Left ventricle myocardium inferior (tissue), 1 donor: ENCODE results near the gene TBCK. TPM values are rescaled to one million over a fixed set of nuclear protein-coding genes. Genes with fewer than 3 reads are reported as not detected.
"Not testable (repeated sequence)": the region's sequence is repeated elsewhere in the genome, so short reads cannot be mapped to it uniquely, and the experiment has no call there.

ENCODE experiments used
- DNase-seq: peaks from one replicate; pipeline ENCODE4 v3.0.0-alpha.2; 2020
- H3K27ac ChIP-seq: fragments of 200-600 bp; replicated peaks from 2 replicates; pipeline ENCODE4 v1.8.0; 2021
- H3K27me3 ChIP-seq: fragments of 200-600 bp; 2 replicates; pipeline ENCODE4 v1.8.0; 2021; ENCODE audit warnings: low read depth
- H3K36me3 ChIP-seq: fragments of 200-600 bp; 2 replicates; pipeline ENCODE4 v1.8.0; 2021
- H3K4me1 ChIP-seq: fragments of 200-600 bp; 2 replicates; pipeline ENCODE4 v1.8.0; 2021
- H3K4me3 ChIP-seq: fragments of 200-600 bp; 2 replicates; pipeline ENCODE4 v1.8.0; 2021; ENCODE audit warnings: mild to moderate bottlenecking, moderate library complexity
- H3K9me3 ChIP-seq: fragments of 200-600 bp; replicated peaks from 2 replicates; pipeline ENCODE4 v1.8.0; 2021
- intact Hi-C: fragments of 100-400 bp; cut with micrococcal nuclease; formaldehyde crosslinking; loops from one replicate; pipeline ENCODE4 v1.11.0; 2022
- total RNA-seq: library from RNA; stranded (reverse); fragmentation: NEBNext Ultra II Directional; extraction: Animal tissue kit (Norgen Biotek cat#: 25700); gene quantifications from one replicate; pipeline ENCODE4 v1.2.1, GENCODE V29; 2021
- TF ChIP-seq, protein P1 (sequence below): fragments of 200-600 bp; IDR thresholded peaks from 2 replicates; pipeline ENCODE4 v1.8.0; 2021; ENCODE audit warnings: antibody characterized with exemption, mild to moderate bottlenecking, borderline replicate concordance
- donor health status: DM: no; HTN: yes; CAD: no; lungs with severe emphysema.

The TBCK gene
- total RNA-seq, 1 donor from 2014 or later: 20.3 TPM

DNA sequence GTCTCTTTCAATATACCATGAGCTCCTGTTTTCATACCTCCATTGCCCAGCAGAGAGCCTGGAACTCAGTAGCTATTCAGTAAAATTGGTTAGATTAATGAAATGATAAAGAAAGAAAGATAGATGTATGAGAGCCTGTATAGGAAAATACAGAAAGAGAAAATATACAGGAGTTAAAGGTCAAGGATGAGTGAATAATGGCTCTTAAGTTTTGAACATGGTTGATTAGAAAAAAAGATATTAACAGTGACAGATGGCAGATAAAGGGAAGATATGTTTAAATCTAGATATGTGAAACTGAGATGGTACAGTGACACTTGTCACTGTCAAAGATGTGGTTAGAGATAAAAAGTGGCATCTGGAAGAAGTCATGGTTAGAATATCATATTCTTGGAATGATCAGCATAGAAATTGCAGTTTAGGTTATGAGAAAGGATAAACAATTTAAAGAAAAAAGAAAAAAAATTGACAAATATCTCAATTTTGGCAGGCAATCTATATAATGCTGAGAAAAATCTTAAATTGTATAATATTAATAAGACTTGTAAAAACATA is 179.2 kb downstream of the TBCK start:
- intact Hi-C loops: no loop called here
- TF ChIP-seq, protein P1, sequence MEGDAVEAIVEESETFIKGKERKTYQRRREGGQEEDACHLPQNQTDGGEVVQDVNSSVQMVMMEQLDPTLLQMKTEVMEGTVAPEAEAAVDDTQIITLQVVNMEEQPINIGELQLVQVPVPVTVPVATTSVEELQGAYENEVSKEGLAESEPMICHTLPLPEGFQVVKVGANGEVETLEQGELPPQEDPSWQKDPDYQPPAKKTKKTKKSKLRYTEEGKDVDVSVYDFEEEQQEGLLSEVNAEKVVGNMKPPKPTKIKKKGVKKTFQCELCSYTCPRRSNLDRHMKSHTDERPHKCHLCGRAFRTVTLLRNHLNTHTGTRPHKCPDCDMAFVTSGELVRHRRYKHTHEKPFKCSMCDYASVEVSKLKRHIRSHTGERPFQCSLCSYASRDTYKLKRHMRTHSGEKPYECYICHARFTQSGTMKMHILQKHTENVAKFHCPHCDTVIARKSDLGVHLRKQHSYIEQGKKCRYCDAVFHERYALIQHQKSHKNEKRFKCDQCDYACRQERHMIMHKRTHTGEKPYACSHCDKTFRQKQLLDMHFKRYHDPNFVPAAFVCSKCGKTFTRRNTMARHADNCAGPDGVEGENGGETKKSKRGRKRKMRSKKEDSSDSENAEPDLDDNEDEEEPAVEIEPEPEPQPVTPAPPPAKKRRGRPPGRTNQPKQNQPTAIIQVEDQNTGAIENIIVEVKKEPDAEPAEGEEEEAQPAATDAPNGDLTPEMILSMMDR: no peak
- Histone ChIP-seq H3K9me3 (peaks cover 9% of the 10 kb centered on the region), H3K36me3 (peaks cover 27% of the 10 kb centered on the region), H3K4me3 (no peak overlapping the region), H3K27ac (no peak overlapping the region), H3K4me1 (no peaks in the 10 kb centered on the region), H3K27me3 (no peaks in the 10 kb centered on the region)
- DNase-seq: no peak

- H3K9me3 ChIP-seq: peaks cover 12% of the 10 kb centered on the region
- intact Hi-C loops: no loop called here
- no peaks in the 10 kb centered on the region for H3K4me1 ChIP-seq
- no peak for DNase-seq
- peaks cover 32% of the 10 kb centered on the region for H3K36me3 ChIP-seq
- no peaks in the 10 kb centered on the region for H3K27me3 ChIP-seq
- H3K27ac ChIP-seq: no peak overlapping the region
- TF ChIP-seq, protein P1: no peak
- no peak overlapping the region for H3K4me3 ChIP-seq
Measured at GRCh38 chr4:106132045-106132444, 184.0 kb downstream of the TBCK start.

- Histone ChIP-seq H3K4me1 (no peaks in the 10 kb centered on the region), H3K36me3 (no peaks in the 10 kb centered on the region), H3K9me3 (no peaks in the 10 kb centered on the region), H3K27ac (no peak overlapping the region), H3K4me3 (no peak overlapping the region), H3K27me3 (no peaks in the 10 kb centered on the region)
- no peak for DNase-seq
- TF ChIP-seq, protein P1: no peak
- intact Hi-C loops: no loop called here
Measured at GRCh38 chr4:106126062-106126461, 189.9 kb downstream of the TBCK start.

- intact Hi-C loops, H3K27ac ChIP-seq, H3K27me3 ChIP-seq, H3K9me3 ChIP-seq, H3K4me3 ChIP-seq, DNase-seq, H3K4me1 ChIP-seq: not testable (repeated sequence)
- peaks cover 16% of the 10 kb centered on the region for H3K36me3 ChIP-seq
Measured at GRCh38 chr4:106119949-106120555, 196.0 kb downstream of the TBCK start.

GRCh38 chr4:106116025-106116424 is 200.0 kb downstream of the TBCK start:
- no peaks in the 10 kb centered on the region for H3K4me1 ChIP-seq
- peaks cover 26% of the 10 kb centered on the region for H3K9me3 ChIP-seq
- TF ChIP-seq, protein P1: no peak
- intact Hi-C loops: no loop called here
- H3K4me3 ChIP-seq: no peak overlapping the region
- peaks cover 56% of the 10 kb centered on the region for H3K36me3 ChIP-seq
- no peak for DNase-seq
- no peaks in the 10 kb centered on the region for H3K27me3 ChIP-seq
- H3K27ac ChIP-seq: no peak overlapping the region

- TF ChIP-seq, protein P1: no peak
- Histone ChIP-seq H3K36me3 (peaks cover 73% of the 10 kb centered on the region), H3K4me1 (no peaks in the 10 kb centered on the region), H3K9me3 (peaks cover 43% of the 10 kb centered on the region), H3K27ac (no peak overlapping the region), H3K4me3 (no peak overlapping the region), H3K27me3 (no peaks in the 10 kb centered on the region)
- no peak for DNase-seq
- intact Hi-C loops: no loop called here
Measured at GRCh38 chr4:106114270-106114669, 201.7 kb downstream of the TBCK start.

DNA sequence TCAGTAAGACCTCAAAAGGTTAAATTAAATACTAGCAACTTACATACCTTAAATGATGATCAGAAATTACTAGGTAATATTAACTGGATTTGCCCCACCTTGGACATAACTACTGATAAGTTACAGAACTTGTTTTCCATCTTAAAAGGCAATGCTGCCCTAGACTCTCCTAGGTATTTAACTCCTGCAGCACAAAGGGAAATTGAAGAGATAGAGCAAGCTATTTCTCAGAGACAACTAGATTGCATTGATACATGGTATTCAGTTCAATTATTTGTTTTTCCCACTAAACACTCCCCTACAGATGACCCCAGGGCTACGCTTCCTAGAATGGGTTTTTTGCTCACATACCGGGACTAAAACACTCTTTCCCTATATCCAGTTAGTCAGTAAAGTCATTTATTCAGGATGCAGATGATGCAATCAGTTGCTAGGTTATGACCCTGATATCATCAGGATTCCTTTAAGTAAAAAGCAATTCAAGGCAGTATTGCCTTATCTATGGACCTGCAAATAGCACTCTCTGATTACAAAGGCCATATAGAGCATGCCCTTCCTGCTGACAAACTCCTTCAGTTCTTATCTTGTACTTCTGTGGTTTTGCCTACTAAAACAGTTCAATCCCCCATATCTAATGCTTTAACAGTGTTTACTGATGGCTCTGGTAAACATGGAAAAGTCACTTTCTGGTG is 204.1 kb downstream of the TBCK start:
- Histone ChIP-seq H3K36me3 (peaks cover 90% of the 10 kb centered on the region), H3K9me3 (peaks cover 47% of the 10 kb centered on the region)
- H3K27me3 ChIP-seq, H3K4me1 ChIP-seq, DNase-seq, H3K27ac ChIP-seq, H3K4me3 ChIP-seq, intact Hi-C loops: not testable (repeated sequence)
